Measurements from ENCODE around the gene RNF167. TPM values are rescaled to one million over a fixed set of nuclear protein-coding genes. Genes with fewer than 3 reads are reported as not detected.

Gene RNF167
- total and polyA plus RNA-seq, 2 of the 13 experiments (the other 11 are each of a cell fraction or from before 2014, with no cell fraction given) = 44.1 to 45.4 TPM

GRCh38 chr17:4967539-4968485 lies 27.7 kb downstream of the RNF167 start, which contains the start of gene SPAG7 (continued):
- TF ChIP-seq ZXDC (CRISPR knock-in tag; IDR thresholded peaks at IDR 0.05) (no peak; the same call in 1 of the 2 replicates), RORA (CRISPR knock-in tag; IDR thresholded peaks at IDR 0.05) (no peak), MTA3 (CRISPR knock-in tag; IDR thresholded peaks at IDR 0.05) (no peak), BATF2 (CRISPR knock-in tag; IDR thresholded peaks at IDR 0.05) (no peak), THAP11 (CRISPR knock-in tag; IDR thresholded peaks at IDR 0.05) (peak; percentile 73; the same call in 1 of the 2 replicates), ZSCAN30 (CRISPR knock-in tag; IDR thresholded peaks at IDR 0.05) (no peak), MXD3 (CRISPR knock-in tag; IDR thresholded peaks at IDR 0.05) (peak; percentile 51), TCF7 (IDR thresholded peaks at IDR 0.05; ENCODE audit: low read depth) (no peak), ZNF329 (CRISPR knock-in tag; IDR thresholded peaks at IDR 0.05; ENCODE audit: low read depth) (0 out of 2 replicates have a peak, but pooled peaks have one; percentile 58), DBP (CRISPR knock-in tag; IDR thresholded peaks at IDR 0.05; ENCODE audit: not compliant biosample characterization) (no peak), ISX (CRISPR knock-in tag; conservative IDR thresholded peaks at IDR 0.05) (no peak), ATF1 (CRISPR knock-in tag; IDR thresholded peaks at IDR 0.05) (peak; percentile 76; the same call in 1 of the 2 replicates), HOXA3 (CRISPR knock-in tag; IDR thresholded peaks at IDR 0.05) (peak; percentile 85), MYC (CRISPR knock-in tag; IDR thresholded peaks at IDR 0.05; ENCODE audit: borderline replicate concordance) (peak; percentile 79), ZFYVE20 (CRISPR knock-in tag; IDR thresholded peaks at IDR 0.05; ENCODE audit: borderline replicate concordance, low read depth) (no peak; the same call in 1 of the 2 replicates)
- TF ChIP-seq, protein P1, sequence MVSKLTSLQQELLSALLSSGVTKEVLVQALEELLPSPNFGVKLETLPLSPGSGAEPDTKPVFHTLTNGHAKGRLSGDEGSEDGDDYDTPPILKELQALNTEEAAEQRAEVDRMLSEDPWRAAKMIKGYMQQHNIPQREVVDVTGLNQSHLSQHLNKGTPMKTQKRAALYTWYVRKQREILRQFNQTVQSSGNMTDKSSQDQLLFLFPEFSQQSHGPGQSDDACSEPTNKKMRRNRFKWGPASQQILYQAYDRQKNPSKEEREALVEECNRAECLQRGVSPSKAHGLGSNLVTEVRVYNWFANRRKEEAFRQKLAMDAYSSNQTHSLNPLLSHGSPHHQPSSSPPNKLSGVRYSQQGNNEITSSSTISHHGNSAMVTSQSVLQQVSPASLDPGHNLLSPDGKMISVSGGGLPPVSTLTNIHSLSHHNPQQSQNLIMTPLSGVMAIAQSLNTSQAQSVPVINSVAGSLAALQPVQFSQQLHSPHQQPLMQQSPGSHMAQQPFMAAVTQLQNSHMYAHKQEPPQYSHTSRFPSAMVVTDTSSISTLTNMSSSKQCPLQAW (CRISPR knock-in tag; IDR thresholded peaks at IDR 0.05) = peak; percentile 38; the same call in 1 of the 2 replicates
- TF ChIP-seq, protein P2, sequence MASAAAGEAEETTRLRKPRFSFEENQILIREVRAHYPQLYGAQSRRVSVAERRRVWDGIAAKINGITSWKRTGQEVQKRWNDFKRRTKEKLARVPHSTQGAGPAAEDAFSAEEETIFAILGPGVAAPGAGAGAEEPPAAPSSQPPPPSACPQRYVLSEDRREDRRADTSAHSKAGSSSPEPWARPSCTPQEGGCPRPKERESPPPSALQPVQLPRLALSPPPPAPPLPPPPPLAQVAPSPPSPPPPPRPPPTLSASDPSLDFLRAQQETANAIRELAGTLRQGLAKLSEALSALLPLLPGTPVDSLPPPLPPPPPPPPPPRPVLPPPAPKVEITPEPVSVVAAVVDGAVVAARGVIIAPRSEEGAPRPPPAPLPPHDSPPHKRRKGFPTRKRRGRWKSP (CRISPR knock-in tag; IDR thresholded peaks at IDR 0.05) = peak; percentile 80
- TF ChIP-seq, protein P3, sequence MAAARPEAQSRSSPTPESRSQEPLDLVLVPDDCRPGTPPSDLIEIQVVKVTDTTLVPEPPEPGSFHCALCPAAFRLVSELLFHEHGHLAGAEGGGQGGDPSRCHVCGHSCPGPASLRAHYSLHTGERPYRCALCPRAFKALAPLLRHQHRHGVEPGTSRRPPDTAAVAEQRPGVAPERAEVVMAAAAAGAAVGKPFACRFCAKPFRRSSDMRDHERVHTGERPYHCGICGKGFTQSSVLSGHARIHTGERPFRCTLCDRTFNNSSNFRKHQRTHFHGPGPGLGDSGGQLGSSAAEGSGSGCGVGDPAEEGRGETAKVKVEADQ (CRISPR knock-in tag; IDR thresholded peaks at IDR 0.05; ENCODE audit: borderline replicate concordance) = peak; percentile 59

All from HepG2 (cell line).